Measurements from ENCODE around the gene OLFML2B.
A peak's percentile ranks its signal among the peaks of the same experiment; 100 is the strongest.

The OLFML2B gene

GRCh38 chr1:161970036-161970435 lies 53.6 kb downstream of the OLFML2B start:
- Histone ChIP-seq H3K36me3 (ENCODE audit: control insufficient read depth in 2 of 2, insufficient read depth in 1 of 2, low read length in 2 of 2) (no peaks in the 10 kb centered on the region), H3K4me1 (ENCODE audit: control insufficient read depth, insufficient read depth, low read length) (no peaks in the 10 kb centered on the region; the same call in 1 of the 2 replicates), H3K27ac (ENCODE audit: extremely low read depth, low read depth, low read length) (no peak overlapping the region), H3K4me3 (ENCODE audit: low read depth, low read length) (no peak overlapping the region), H3K9me3 (ENCODE audit: control insufficient read depth, insufficient read depth, low read depth, low read length) (no peaks in the 10 kb centered on the region)
- ChIA-PET CTCF (no interaction called here), POLR2A (no interaction called here)
- TF ChIP-seq ZNF398 (tag by site-specific recombination; IDR thresholded peaks at IDR 0.05) (0 out of 2 replicates have a peak, but pooled peaks have one; percentile 10), CTCF (tag by site-specific recombination; IDR thresholded peaks at IDR 0.05) (no peak), ZNF704 (tag by site-specific recombination; IDR thresholded peaks at IDR 0.05) (no peak), PRDM1 (tag by site-specific recombination; IDR thresholded peaks at IDR 0.05) (0 out of 2 replicates have a peak, but pooled peaks have one; percentile 20)

- H3K9me3 ChIP-seq (ENCODE audit: control insufficient read depth, insufficient read depth, low read depth, low read length), result no peaks in the 10 kb centered on the region
- no peak overlapping the region for H3K27ac ChIP-seq (ENCODE audit: extremely low read depth, low read depth, low read length)
- no peak for TF ChIP-seq WT1 (tag by site-specific recombination; IDR thresholded peaks at IDR 0.05)
- TF ChIP-seq ZNF394 (tag by site-specific recombination; IDR thresholded peaks at IDR 0.05; ENCODE audit: borderline replicate concordance), result no peak
- TF ChIP-seq ZNF335 (tag by site-specific recombination; conservative IDR thresholded peaks at IDR 0.05), result no peak
- TF ChIP-seq YY1 (tag by site-specific recombination; IDR thresholded peaks at IDR 0.05), result no peak
- no peak for TF ChIP-seq BCL11A (tag by site-specific recombination; IDR thresholded peaks at IDR 0.05; ENCODE audit: low read depth)
- TF ChIP-seq ZNF560 (tag by site-specific recombination; IDR thresholded peaks at IDR 0.05; ENCODE audit: borderline replicate concordance), result no peak
- TF ChIP-seq ZNF174 (tag by site-specific recombination; IDR thresholded peaks at IDR 0.05), result no peak
- no peak for TF ChIP-seq ZNF311 (tag by site-specific recombination; IDR thresholded peaks at IDR 0.05; ENCODE audit: borderline replicate concordance)
- TF ChIP-seq ZNF521 (tag by site-specific recombination; IDR thresholded peaks at IDR 0.05), result no peak
- no peak for TF ChIP-seq ZNF398 (tag by site-specific recombination; IDR thresholded peaks at IDR 0.05)
- no peak for TF ChIP-seq ZBTB26 (tag by site-specific recombination; optimal IDR thresholded peaks at IDR 0.05)
- TF ChIP-seq ZNF391 (tag by site-specific recombination; IDR thresholded peaks at IDR 0.05; ENCODE audit: borderline replicate concordance, low read depth), result no peak
- no peak for TF ChIP-seq SCRT2 (tag by site-specific recombination; IDR thresholded peaks at IDR 0.05)
- TF ChIP-seq ZNF48 (tag by site-specific recombination; IDR thresholded peaks at IDR 0.05), result no peak
- no peak overlapping the region for H3K4me3 ChIP-seq (ENCODE audit: low read depth, low read length)
- no peaks in the 10 kb centered on the region; the same call in 1 of the 2 replicates for H3K4me1 ChIP-seq (ENCODE audit: control insufficient read depth, insufficient read depth, low read length)
- ChIA-PET POLR2A (no interaction called here), CTCF (interaction anchor here (1.0 kb wide), 1 partner anchor 58 kb away, joined by 3 read pairs; the partner anchor contains the start of gene OLFML2B)
- H3K36me3 ChIP-seq (ENCODE audit: control insufficient read depth in 2 of 2, insufficient read depth in 1 of 2, low read length in 2 of 2), result no peaks in the 10 kb centered on the region
Measured at GRCh38 chr1:161966067-161966466, 57.6 kb downstream of the OLFML2B start.

All from HEK293 (cell line).